GM12874 (cell line): ENCODE data around the gene TUT4.

Experiments used
- TF ChIP-seq, protein P1 (sequence below): IDR thresholded peaks from 2 replicates; pipeline ENCODE4 v1.5.1; 2011; ENCODE audit warnings: low read depth, mild to moderate bottlenecking, control low read depth, low read length, moderate library complexity; ENCODE audit not compliant: insufficient read depth

The TUT4 gene

GRCh38 chr1:52597912-52598311 lies 45.0 kb upstream of the TUT4 start:
- TF ChIP-seq, protein P1, sequence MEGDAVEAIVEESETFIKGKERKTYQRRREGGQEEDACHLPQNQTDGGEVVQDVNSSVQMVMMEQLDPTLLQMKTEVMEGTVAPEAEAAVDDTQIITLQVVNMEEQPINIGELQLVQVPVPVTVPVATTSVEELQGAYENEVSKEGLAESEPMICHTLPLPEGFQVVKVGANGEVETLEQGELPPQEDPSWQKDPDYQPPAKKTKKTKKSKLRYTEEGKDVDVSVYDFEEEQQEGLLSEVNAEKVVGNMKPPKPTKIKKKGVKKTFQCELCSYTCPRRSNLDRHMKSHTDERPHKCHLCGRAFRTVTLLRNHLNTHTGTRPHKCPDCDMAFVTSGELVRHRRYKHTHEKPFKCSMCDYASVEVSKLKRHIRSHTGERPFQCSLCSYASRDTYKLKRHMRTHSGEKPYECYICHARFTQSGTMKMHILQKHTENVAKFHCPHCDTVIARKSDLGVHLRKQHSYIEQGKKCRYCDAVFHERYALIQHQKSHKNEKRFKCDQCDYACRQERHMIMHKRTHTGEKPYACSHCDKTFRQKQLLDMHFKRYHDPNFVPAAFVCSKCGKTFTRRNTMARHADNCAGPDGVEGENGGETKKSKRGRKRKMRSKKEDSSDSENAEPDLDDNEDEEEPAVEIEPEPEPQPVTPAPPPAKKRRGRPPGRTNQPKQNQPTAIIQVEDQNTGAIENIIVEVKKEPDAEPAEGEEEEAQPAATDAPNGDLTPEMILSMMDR: no peak

- TF ChIP-seq, protein P1: no peak
Measured at GRCh38 chr1:52595061-52595460, 42.2 kb upstream of the TUT4 start.

GRCh38 chr1:52593495-52593894 lies 40.6 kb upstream of the TUT4 start:
- TF ChIP-seq, protein P1: no peak

DNA sequence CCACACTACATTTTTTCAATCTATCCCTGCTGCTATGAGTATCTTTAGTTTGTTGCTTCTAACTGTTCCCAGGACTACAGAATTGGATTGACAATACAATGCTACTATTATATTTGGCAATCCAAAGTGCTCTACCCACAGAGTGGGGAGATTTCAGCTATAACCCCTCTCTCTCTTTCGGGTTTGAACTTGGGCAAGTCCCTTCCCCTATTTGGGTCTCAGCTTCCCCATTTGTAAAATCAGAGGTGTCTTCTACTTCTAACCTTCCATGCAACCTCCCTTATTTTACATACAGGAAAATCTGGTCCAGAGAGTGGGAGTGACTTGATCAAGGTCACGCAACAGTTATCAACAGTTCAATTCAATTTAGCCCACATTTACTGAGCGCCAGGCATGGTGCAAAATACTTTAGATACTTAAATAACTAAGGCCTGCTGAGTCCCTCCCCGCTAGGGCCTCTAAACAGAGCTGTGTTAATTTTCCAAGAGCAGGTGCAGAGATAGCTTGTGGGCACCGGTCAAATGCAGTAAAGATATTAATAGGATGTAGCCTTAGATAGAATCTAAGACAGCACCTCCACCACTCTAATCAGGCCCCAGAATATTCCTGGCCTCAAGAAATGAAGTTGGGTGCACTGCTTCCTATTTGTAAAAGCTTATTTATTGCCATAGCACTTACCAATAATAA lies 39.9 kb upstream of the TUT4 start:
- TF ChIP-seq, protein P1: no peak

- TF ChIP-seq, protein P1: no peak
Measured at GRCh38 chr1:52590266-52590665, 37.4 kb upstream of the TUT4 start.

DNA sequence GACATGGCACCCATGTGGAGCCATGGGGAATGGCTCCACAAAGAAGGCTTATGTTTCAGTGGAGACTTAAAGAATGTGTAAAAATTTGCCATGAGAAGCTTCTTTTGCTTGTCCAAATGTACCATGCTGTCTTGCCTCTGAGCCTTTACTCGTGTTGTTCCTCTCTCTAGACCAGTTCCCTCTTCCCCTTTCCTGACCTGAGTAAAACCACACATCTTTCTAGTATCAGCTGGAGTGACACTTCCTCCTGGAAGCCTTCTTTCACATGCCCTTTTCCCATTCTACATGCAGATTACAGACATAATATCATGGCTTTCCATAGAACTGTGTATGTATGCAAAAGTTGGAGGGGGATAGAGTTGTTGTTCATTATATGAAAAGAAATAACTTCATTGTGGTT lies 35.6 kb upstream of the TUT4 start:
- TF ChIP-seq, protein P1: no peak

DNA sequence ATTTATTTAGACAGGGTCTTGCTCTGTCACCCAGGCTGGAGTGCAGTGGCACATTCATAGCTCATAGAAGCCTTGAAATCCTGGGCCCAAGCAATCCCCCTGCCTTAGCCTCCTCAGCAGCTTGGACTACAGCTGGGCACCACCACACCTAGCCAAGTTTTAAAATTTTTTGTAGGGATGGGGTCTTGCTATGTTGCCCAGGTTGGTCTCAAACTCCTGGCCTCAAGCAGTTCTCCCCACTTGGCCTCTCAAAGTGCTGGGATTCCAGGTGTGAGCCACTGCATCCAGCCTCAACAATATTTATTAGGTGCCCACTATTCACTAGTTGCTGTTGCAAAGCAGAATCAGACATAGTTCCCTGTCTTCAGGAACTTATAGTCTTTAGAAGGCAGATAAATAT lies 35.1 kb upstream of the TUT4 start:
- TF ChIP-seq, protein P1: no peak
